ENCODE results near the gene ZP2.

Gene ZP2

GRCh38 chr16:21242756-21243155 is 31.4 kb upstream of the ZP2 start:
- no peak for DNase-seq (ENCODE audit: low read depth)
- TF ChIP-seq CTCF (conservative IDR thresholded peaks at IDR 0.05; ENCODE audit: low read depth, low read length): no peak
- H3K4me3 ChIP-seq (ENCODE audit: low read depth, low read length): no peak overlapping the region

GRCh38 chr16:21239646-21240045 is 28.3 kb upstream of the ZP2 start:
- no peak overlapping the region for H3K4me3 ChIP-seq (ENCODE audit: low read depth, low read length)
- DNase-seq (ENCODE audit: low read depth): no peak
- TF ChIP-seq CTCF (conservative IDR thresholded peaks at IDR 0.05; ENCODE audit: low read depth, low read length): no peak

GRCh38 chr16:21236831-21237230 is 25.5 kb upstream of the ZP2 start:
- H3K4me3 ChIP-seq (ENCODE audit: low read depth, low read length): no peak overlapping the region
- DNase-seq (ENCODE audit: low read depth): no peak
- no peak for TF ChIP-seq CTCF (conservative IDR thresholded peaks at IDR 0.05; ENCODE audit: low read depth, low read length)

- DNase-seq (ENCODE audit: low read depth): no peak
- H3K4me3 ChIP-seq (ENCODE audit: low read depth, low read length): no peak overlapping the region
- no peak for TF ChIP-seq CTCF (conservative IDR thresholded peaks at IDR 0.05; ENCODE audit: low read depth, low read length)
These were observed 23.8 kb upstream of the ZP2 start for GRCh38 chr16:21235199-21235585.

GRCh38 chr16:21233521-21234150 is 22.3 kb upstream of the ZP2 start, which contains the start of gene ANKS4B:
TSS of gene ANKS4B (plus strand) at chr16:21233699. CDS start at chr16:21233738, 39 bp downstream.
- TF ChIP-seq CTCF (conservative IDR thresholded peaks at IDR 0.05; ENCODE audit: low read depth, low read length): no peak
- DNase-seq (ENCODE audit: low read depth): no peak
- H3K4me3 ChIP-seq (ENCODE audit: low read depth, low read length): no peak within 1 kb of the TSS

GRCh38 chr16:21233045-21233520 is 21.7 kb upstream of the ZP2 start:
- TF ChIP-seq CTCF (conservative IDR thresholded peaks at IDR 0.05; ENCODE audit: low read depth, low read length): no peak
- no peak for DNase-seq (ENCODE audit: low read depth)
- H3K4me3 ChIP-seq (ENCODE audit: low read depth, low read length): no peak overlapping the region

GRCh38 chr16:21228361-21228872 is 17.0 kb upstream of the ZP2 start:
- TF ChIP-seq CTCF (conservative IDR thresholded peaks at IDR 0.05; ENCODE audit: low read depth, low read length): no peak
- no peak for DNase-seq (ENCODE audit: low read depth)
- H3K4me3 ChIP-seq (ENCODE audit: low read depth, low read length): no peak overlapping the region
